ENCODE results near the gene JARID2.

Gene JARID2

GRCh38 chr6:15549371-15549770 is 303.5 kb downstream of the JARID2 start:
- no peak for DNase-seq (ENCODE audit: low read depth)

GRCh38 chr6:15550546-15551123 is 304.8 kb downstream of the JARID2 start:
- DNase-seq (ENCODE audit: low read depth), result no peak

- no peak for DNase-seq (ENCODE audit: low read depth)
Observed at GRCh38 chr6:15551262-15551661, 305.4 kb downstream of the JARID2 start.

GRCh38 chr6:15551798-15552197 is 305.9 kb downstream of the JARID2 start:
- no peak for DNase-seq (ENCODE audit: low read depth)

- DNase-seq (ENCODE audit: low read depth), result no peak
Observed at GRCh38 chr6:15553031-15553430, 307.2 kb downstream of the JARID2 start.

GRCh38 chr6:15553736-15554294 is 307.9 kb downstream of the JARID2 start:
- DNase-seq (ENCODE audit: low read depth), result no peak

GRCh38 chr6:15554728-15555100 is 308.8 kb downstream of the JARID2 start:
- DNase-seq (ENCODE audit: low read depth), result no peak

GRCh38 chr6:15555101-15556038 is 309.5 kb downstream of the JARID2 start:
- DNase-seq (ENCODE audit: low read depth), result no peak

GRCh38 chr6:15556711-15557110 is 310.8 kb downstream of the JARID2 start:
- no peak for DNase-seq (ENCODE audit: low read depth)

GRCh38 chr6:15557174-15557573 is 311.3 kb downstream of the JARID2 start:
- no peak for DNase-seq (ENCODE audit: low read depth)

- DNase-seq (ENCODE audit: low read depth), result no peak
Observed at GRCh38 chr6:15560713-15561112, 314.8 kb downstream of the JARID2 start.

GRCh38 chr6:15561447-15562199 is 315.8 kb downstream of the JARID2 start:
- DNase-seq (ENCODE audit: low read depth), result no peak

GRCh38 chr6:15562977-15563376 is 317.1 kb downstream of the JARID2 start:
- DNase-seq (ENCODE audit: low read depth), result no peak

- no peak for DNase-seq (ENCODE audit: low read depth)
Observed at GRCh38 chr6:15569035-15569995, 323.4 kb downstream of the JARID2 start.

GRCh38 chr6:15570171-15570570 is 324.3 kb downstream of the JARID2 start:
- DNase-seq (ENCODE audit: low read depth), result no peak
